ENCODE results near the gene NKAIN4.

GRCh38 chr20:63238031-63238430 is 16.2 kb downstream of the NKAIN4 start:
- no peak for TF ChIP-seq PKNOX1 (IDR thresholded peaks at IDR 0.05)
- no peak for TF ChIP-seq ELF4 (IDR thresholded peaks at IDR 0.05)
- TF ChIP-seq FOXA1 (IDR thresholded peaks at IDR 0.05) = no peak
